Left cardiac atrium (tissue), 4 donors: ENCODE results near the gene PTPN21. TPM values are rescaled to one million over a fixed set of nuclear protein-coding genes. Genes with fewer than 3 reads are reported as not detected.

Experiments used
- ATAC-seq, 2 donors: fragments of 200-7000 bp; cut with Tn5 transposase; one replicate each; pipeline ENCODE4 v1.9.1; 2020; ENCODE audit warnings: mild to moderate bottlenecking in 2 of 2, moderate library complexity in 2 of 2
- DNase-seq: peaks from one replicate; pipeline ENCODE4 v3.0.0-alpha.2; 2020
- intact Hi-C, 2 donors: fragments of 100-400 bp; cut with DNase I; formaldehyde crosslinking; loops; one replicate each; pipeline versions ENCODE4 v1.14.1 to v1.15.1; 2022 to 2023
- total RNA-seq, 2 donors: library from RNA; stranded (reverse); fragmentation: NEBNext Ultra II Directional; extraction: Animal tissue kit (Norgen Biotek cat#: 25700); gene quantifications; one replicate each; pipeline ENCODE4 v1.2.1, GENCODE V29; 2021
- donor health status: DM: no; HTN: yes; CAD: no.
- donor health status: DM: no; HTN: yes; CAD: no; lungs with severe emphysema.
- donor health status: DM: yes; HTN: yes; CAD: no.
- donor health status: Dilated cardiomyopathy.

Gene PTPN21
- total RNA-seq, 2 donors from 2014 or later, result 33.5 to 35.0 TPM

- intact Hi-C loops, result no loop called here
- DNase-seq (no peak), ATAC-seq (no peak)
Measured at GRCh38 chr14:88518592-88519512, 36.0 kb downstream of the PTPN21 start.

- no peak for DNase-seq
- no peak for ATAC-seq
- intact Hi-C loops, result no loop called here
Measured at GRCh38 chr14:88516861-88517357, 37.9 kb downstream of the PTPN21 start.

GRCh38 chr14:88515499-88516221 lies 39.1 kb downstream of the PTPN21 start:
- ATAC-seq, result no peak
- intact Hi-C loops, result no loop called here
- DNase-seq, result no peak

- ATAC-seq, result no peak
- intact Hi-C loops, result no loop called here
- DNase-seq, result no peak
Measured at GRCh38 chr14:88507208-88507607, 47.6 kb downstream of the PTPN21 start.

GRCh38 chr14:88505621-88506020 lies 49.2 kb downstream of the PTPN21 start:
- ATAC-seq (no peak), DNase-seq (no peak)
- intact Hi-C loops, result no loop called here

GRCh38 chr14:88504602-88505001 lies 50.2 kb downstream of the PTPN21 start:
- ATAC-seq, result no peak
- intact Hi-C loops, result no loop called here

GRCh38 chr14:88503754-88504406 lies 50.9 kb downstream of the PTPN21 start:
- intact Hi-C loops, result no loop called here
- DNase-seq (no peak), ATAC-seq (no peak)

More at GRCh38 chr14:88504602-88505001, 50.2 kb downstream of the PTPN21 start:
- no peak for DNase-seq

- ATAC-seq (no peak), DNase-seq (no peak)
- intact Hi-C loops, result no loop called here
Measured at GRCh38 chr14:88502740-88503139, 52.1 kb downstream of the PTPN21 start.

- DNase-seq (no peak), ATAC-seq (no peak)
- intact Hi-C loops, result no loop called here
Measured at GRCh38 chr14:88500611-88501010, 54.2 kb downstream of the PTPN21 start.

GRCh38 chr14:88499225-88499624 lies 55.6 kb downstream of the PTPN21 start:
- no peak for ATAC-seq
- intact Hi-C loops, result loop anchor here in 1 of 2 donors (10.0 kb wide), 1 partner anchor 56 kb away; the partner anchor contains the start of gene PTPN21
- no peak for DNase-seq

GRCh38 chr14:88496414-88496813 lies 58.4 kb downstream of the PTPN21 start:
- DNase-seq (no peak), ATAC-seq (no peak)
- intact Hi-C loops, result loop anchor here in 1 of 2 donors (10.0 kb wide), 1 partner anchor 58 kb away; the partner anchor contains the start of gene PTPN21

GRCh38 chr14:88493392-88494185 lies 61.2 kb downstream of the PTPN21 start:
- intact Hi-C loops, result loop anchor here (2.0 to 10.0 kb wide), 2 partner anchors 59 to 61 kb away; partner anchors contain the start of gene PTPN21 (in 1 of the 2)
- ATAC-seq (peak; percentile 76 to 85), DNase-seq (peak; percentile 54)

- ATAC-seq (peak; percentile 82), DNase-seq (peak; percentile 44)
- intact Hi-C loops, result loop anchor here (2.0 to 10.0 kb wide), 2 partner anchors 60 to 62 kb away; partner anchors contain the start of gene PTPN21 (in 1 of the 2)
Measured at GRCh38 chr14:88492272-88493089, 62.3 kb downstream of the PTPN21 start.

- intact Hi-C loops, result loop anchor here in 1 of 2 donors (10.0 kb wide), 1 partner anchor 65 kb away; the partner anchor contains the start of gene PTPN21
- ATAC-seq, result no peak
- DNase-seq, result no peak
Measured at GRCh38 chr14:88490168-88490567, 64.6 kb downstream of the PTPN21 start.

- DNase-seq (no peak), ATAC-seq (no peak)
- intact Hi-C loops, result no loop called here
Measured at GRCh38 chr14:88488897-88489296, 65.9 kb downstream of the PTPN21 start.

GRCh38 chr14:88488081-88488480 lies 66.7 kb downstream of the PTPN21 start:
- ATAC-seq (peak in 1 of 2 donors; percentile 30), DNase-seq (no peak)
- intact Hi-C loops, result no loop called here

- no peak for ATAC-seq
- no peak for DNase-seq
- intact Hi-C loops, result no loop called here
Measured at GRCh38 chr14:88482524-88482923, 72.3 kb downstream of the PTPN21 start.
